GM12892 (cell line): ENCODE measurements around the gene R3HDM2.

ENCODE experiments used
- POLR2A ChIP-seq: IDR thresholded peaks from 2 replicates; pipeline ENCODE4 v1.6.1; 2011; ENCODE audit warnings: low read depth, low read length, control low read depth
- POLR2AphosphoS5 ChIP-seq: IDR thresholded peaks from 2 replicates; pipeline ENCODE4 v1.6.1; 2011; ENCODE audit warnings: low read depth, low read length, control low read depth
- TAF1 ChIP-seq: IDR thresholded peaks from 2 replicates; pipeline ENCODE4 v1.6.1; 2011; ENCODE audit warnings: low read depth, mild to moderate bottlenecking, control low read depth, low read length, borderline replicate concordance

- TF ChIP-seq POLR2A, result no peak
- TF ChIP-seq POLR2AphosphoS5, result no peak
- TF ChIP-seq TAF1, result no peak
Observed at GRCh38 chr12:57465747-57466505, 35.1 kb upstream of the R3HDM2 start.
